Peyer's patch (tissue), 4 donors: ENCODE measurements around the gene RELCH.

ENCODE experiments used
- CTCF ChIP-seq, 6 experiments: fragments of 450-650 bp in 4 of 6; fragments of 200-600 bp in 2 of 6; sonication (generic) in 1 of 6; IDR thresholded peaks; one replicate each; pipeline ENCODE4 v1.5.1; 2017 to 2019; ENCODE audit warnings: antibody characterized with exemption in 6 of 6, mild to moderate bottlenecking in 3 of 6, moderate library complexity in 1 of 6
- POLR2A ChIP-seq, 2 donors: fragments of 450-650 bp; IDR thresholded peaks; one replicate each; pipeline ENCODE4 v1.5.1; 2017; ENCODE audit warnings: antibody characterized with exemption in 2 of 2, mild to moderate bottlenecking in 2 of 2, moderate library complexity in 2 of 2

GRCh38 chr18:62249478-62250097 is 62.5 kb downstream of the RELCH start:
- TF ChIP-seq POLR2A (IDR thresholded peaks at IDR 0.05) (no peak), CTCF (IDR thresholded peaks at IDR 0.05) (peak; percentile 35 to 80 (median 78))
